Body of pancreas (tissue), 4 donors: ENCODE measurements around the gene AKAP6.

Experiments
- CTCF ChIP-seq, 7 experiments: fragments of 450-650 bp in 4 of 7; fragments of 200-600 bp in 3 of 7; sonication (generic) in 3 of 7; IDR thresholded peaks; one replicate each; pipeline ENCODE4 v1.5.1; 2016 to 2019; ENCODE audit warnings: antibody characterized with exemption in 7 of 7
- POLR2A ChIP-seq, 3 donors: fragments of 450-650 bp; IDR thresholded peaks; one replicate each; pipeline ENCODE4 v1.6.1; 2016; ENCODE audit warnings: antibody characterized with exemption in 3 of 3, mild to moderate bottlenecking in 2 of 3

GRCh38 chr14:32618991-32619390 lies 289.9 kb downstream of the AKAP6 start:
- TF ChIP-seq CTCF (IDR thresholded peaks at IDR 0.05) = no peak
- TF ChIP-seq POLR2A (IDR thresholded peaks at IDR 0.05) = no peak
